B cell (primary cell): ENCODE measurements around the gene LHX5. TPM values are rescaled to one million over a fixed set of nuclear protein-coding genes. Genes with fewer than 3 reads are reported as not detected.

ENCODE experiments used
- ATAC-seq: fragments of 200-7000 bp; cut with Tn5 transposase; one replicate; pipeline ENCODE4 v1.10.0; 2021; ENCODE audit warnings: low read depth, mild to moderate bottlenecking, moderate number of reproducible peaks, moderate library complexity
- CTCF ChIA-PET: fragments of 350-600 bp; sonication (Branson Sonifier 250); formaldehyde crosslinking; loops from one replicate; lab custom pipeline; 2021; ENCODE audit warnings: antibody characterized with exemption, inconsistent platforms; lab: Charles Lee
- POLR2A ChIA-PET: fragments of 350-600 bp; sonication (Branson Sonifier 250); formaldehyde crosslinking; loops from one replicate; lab custom pipeline; 2021; ENCODE audit warnings: antibody characterized with exemption; lab: Charles Lee
- DNase-seq: peaks from one replicate; pipeline ENCODE4 v3.0.0; 2013
- H2AFZ ChIP-seq: 2 replicates; pipeline ENCODE4 v1.6.1; 2012; ENCODE audit warnings: mild to moderate bottlenecking, low read depth, low read length; ENCODE audit not compliant: insufficient read depth, poor library complexity, severe bottlenecking
- H3K27ac ChIP-seq, 2 donors: 1 replicate in 1 of 2; 2 replicates in 1 of 2; pipeline ENCODE4 v1.5.1; 2012 to 2013; ENCODE audit warnings: low read length in 2 of 2, mild to moderate bottlenecking in 2 of 2, moderate library complexity in 1 of 2
- H3K27me3 ChIP-seq, 4 experiments: fragments of 200-600 bp in 1 of 4; sonication (generic) in 1 of 4; replicated peaks in 1 of 4; 1 replicate in 2 of 4; 2 replicates in 2 of 4; pipeline versions ENCODE4 v1.6.1 to v1.7.0; 2013 to 2016; ENCODE audit warnings: low read length in 3 of 4, mild to moderate bottlenecking in 2 of 4, mixed read lengths in 1 of 4, moderate library complexity in 1 of 4; ENCODE audit not compliant: insufficient read depth in 4 of 4, control insufficient read depth in 3 of 4; ENCODE audit errors: control extremely low read depth in 1 of 4
- H3K36me3 ChIP-seq, 2 experiments: replicated peaks in 1 of 2; 1 replicate in 1 of 2; 2 replicates in 1 of 2; pipeline versions ENCODE4 v1.6.1 to v1.7.1; 2013; ENCODE audit warnings: low read length in 1 of 2; ENCODE audit not compliant: insufficient read depth in 2 of 2, control insufficient read depth in 1 of 2; ENCODE audit errors: control extremely low read depth in 1 of 2, extremely low read depth in 1 of 2
- H3K4me1 ChIP-seq, 2 donors: fragments of 200-600 bp in 1 of 2; sonication (generic) in 1 of 2; 1 replicate in 1 of 2; 2 replicates in 1 of 2; pipeline versions ENCODE4 v1.5.1 to v1.6.1; 2013 to 2017; ENCODE audit warnings: low read length in 2 of 2; ENCODE audit not compliant: control insufficient read depth in 2 of 2, insufficient read depth in 2 of 2
- H3K4me2 ChIP-seq: replicated peaks from 2 replicates; pipeline ENCODE3; 2012; ENCODE audit warnings: mild to moderate bottlenecking, low read depth, low read length; ENCODE audit not compliant: poor library complexity, severe bottlenecking
- H3K4me3 ChIP-seq, 5 experiments: fragments of 200-600 bp in 1 of 5; sonication (generic) in 1 of 5; 1 replicate in 3 of 5; 2 replicates in 2 of 5; pipeline versions ENCODE4 v1.5.1 to v1.7.0; 2011 to 2016; ENCODE audit warnings: low read length in 4 of 5, mild to moderate bottlenecking in 4 of 5, low read depth in 2 of 5, control low read depth in 1 of 5, moderate library complexity in 1 of 5; ENCODE audit not compliant: insufficient read depth in 1 of 5; ENCODE audit errors: control extremely low read depth in 1 of 5, extremely low read depth in 1 of 5
- H3K79me2 ChIP-seq: fragments of 200-600 bp; sonication (generic); one replicate; pipeline ENCODE4 v1.6.0; 2016; ENCODE audit warnings: low read length; ENCODE audit not compliant: control insufficient read depth, insufficient read depth
- H3K9ac ChIP-seq: fragments of 200-600 bp; sonication (generic); 2 replicates; pipeline ENCODE4 v1.6.1; 2017; ENCODE audit warnings: mild to moderate bottlenecking, low read length, moderate library complexity
- H3K9me3 ChIP-seq, 3 donors: one replicate each; pipeline versions ENCODE4 v1.6.1 to v1.7.1; 2013; ENCODE audit warnings: low read length in 2 of 3; ENCODE audit not compliant: control insufficient read depth in 2 of 3, insufficient read depth in 1 of 3; ENCODE audit errors: control extremely low read depth in 1 of 3
- H4K20me1 ChIP-seq: 2 replicates; pipeline ENCODE4 v1.6.0; 2012; ENCODE audit warnings: mild to moderate bottlenecking, low read length; ENCODE audit not compliant: insufficient read depth, control insufficient read depth, poor library complexity, severe bottlenecking
- H3K27ac Mint-ChIP-seq: one replicate; pipeline ENCODE4 v1.8.0; 2021; ENCODE audit warnings: mixed read lengths
- H3K27me3 Mint-ChIP-seq: one replicate; pipeline ENCODE4 v1.8.0; 2021; ENCODE audit warnings: mixed read lengths
- H3K4me1 Mint-ChIP-seq: one replicate; pipeline ENCODE4 v1.8.0; 2021; ENCODE audit warnings: mixed read lengths
- H3K4me3 Mint-ChIP-seq: one replicate; pipeline ENCODE4 v1.8.0; 2021; ENCODE audit warnings: mixed read lengths
- H3K9me3 Mint-ChIP-seq: one replicate; pipeline ENCODE4 v1.8.0; 2022; ENCODE audit warnings: mixed read lengths; ENCODE audit not compliant: insufficient read depth
- EZH2 ChIP-seq: IDR thresholded peaks from 2 replicates; pipeline ENCODE4 v1.6.1; 2012; ENCODE audit warnings: borderline replicate concordance, low read depth, mild to moderate bottlenecking, moderate library complexity, low read length; ENCODE audit not compliant: insufficient read depth, poor library complexity, severe bottlenecking
- WGBS: methylation state at CpG from one replicate; pipeline ENCODE4 v1.1.5; 2013; ENCODE audit warnings: missing lambda C conversion rate; ENCODE audit not compliant: insufficient coverage; 5-methylcytosine and 5-hydroxymethylcytosine counted together
- intact Hi-C: fragments of 100-400 bp; cut with micrococcal nuclease; formaldehyde crosslinking; loops from one replicate; pipeline ENCODE4 v1.10.0; 2022
- polyA plus RNA-seq: library from polyadenylated mRNA; depleted of rRNA; stranded (reverse); fragments of >200 nt; gene quantifications from 2 replicates; pipeline ENCODE4 v1.2.3, GENCODE V29; 2012
- total RNA-seq, 2 donors: library from RNA; stranded (reverse); fragments of 120-200 nt in 1 of 2; gene quantifications; 1 replicate in 1 of 2; 2 replicates in 1 of 2; pipeline versions ENCODE4 v1.2.3 to v1.2.4, GENCODE V29; 2013 to 2022
- TF ChIP-seq, protein P1 (sequence below): fragments of 200-600 bp; IDR thresholded peaks from one replicate; pipeline ENCODE4 v1.8.0; 2022; ENCODE audit warnings: antibody characterized with exemption, mild to moderate bottlenecking

LHX5 gene
- total and polyA plus RNA-seq, 2 donors (not counting 1 experiment from before 2014, with no cell fraction given), result not detected

DNA sequence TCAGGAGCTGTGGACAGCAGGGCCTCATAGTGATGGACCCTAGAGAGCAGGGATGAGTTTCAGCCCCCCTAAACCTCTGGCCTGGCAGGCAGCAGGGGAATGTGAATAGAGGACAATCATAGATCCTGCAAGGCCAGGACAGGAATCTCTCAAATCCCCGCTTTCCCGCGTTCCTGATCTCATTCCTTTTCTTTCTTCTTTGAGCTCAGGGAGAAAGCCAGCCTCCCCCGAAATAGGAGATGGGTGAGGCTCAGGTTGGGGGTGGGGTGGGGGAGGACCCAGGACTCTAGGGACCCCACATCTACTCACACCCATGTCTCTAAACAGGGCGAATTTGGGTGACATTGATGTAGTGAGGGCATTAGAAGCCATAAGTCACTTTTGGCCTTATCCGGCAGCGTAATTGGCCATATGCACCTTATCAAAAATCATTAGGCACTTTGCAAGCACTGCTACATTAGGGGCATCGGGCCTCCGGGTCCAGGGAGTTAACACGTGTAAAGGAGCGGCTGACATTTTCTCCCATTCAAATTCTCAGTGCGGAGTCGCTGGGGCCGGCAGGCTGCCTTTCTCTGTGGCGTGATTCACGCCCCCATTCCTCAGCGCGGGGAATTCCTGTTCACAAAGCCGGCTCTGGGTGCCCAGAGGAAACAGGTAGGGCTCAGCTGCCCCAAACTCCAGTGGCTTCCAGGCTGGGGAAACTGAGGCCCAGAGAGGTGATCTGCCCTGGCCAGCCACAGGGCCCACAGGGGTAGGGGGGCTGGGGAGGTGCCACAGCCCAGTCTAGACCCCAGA is 1.5 kb downstream of the LHX5 start:
- 9% methylated on average over 17 of the region's 19 CpGs for WGBS

More for the DNA sequence above, 1.5 kb downstream of the LHX5 start:
- Histone ChIP-seq H3K4me2 (no peak overlapping the region), H3K4me3 (no peak overlapping the region), H3K4me1 (peaks cover 31 to 54% of the 10 kb centered on the region in 2 donors), H2AFZ (no peak overlapping the region), H3K27me3 (peaks cover 0 to 98% (median 69%) of the 10 kb centered on the region in 4 experiments), H3K79me2 (no peaks in the 10 kb centered on the region), H3K9ac (no peak overlapping the region), H3K36me3 (no peaks in the 10 kb centered on the region), H3K27ac (no peak overlapping the region), H3K9me3 (peaks cover 0 to 39% (median 0%) of the 10 kb centered on the region in 3 donors), H4K20me1 (no peaks in the 10 kb centered on the region)
- Mint-ChIP-seq H3K4me1 (peaks cover 37% of the 10 kb centered on the region), H3K4me3 (no peak overlapping the region), H3K9me3 (no peaks in the 10 kb centered on the region), H3K27ac (no peak overlapping the region), H3K27me3 (peaks cover 65% of the 10 kb centered on the region)
- POLR2A ChIA-PET, result no interaction called here
- intact Hi-C loops, result no loop called here
- TF ChIP-seq, protein P1, sequence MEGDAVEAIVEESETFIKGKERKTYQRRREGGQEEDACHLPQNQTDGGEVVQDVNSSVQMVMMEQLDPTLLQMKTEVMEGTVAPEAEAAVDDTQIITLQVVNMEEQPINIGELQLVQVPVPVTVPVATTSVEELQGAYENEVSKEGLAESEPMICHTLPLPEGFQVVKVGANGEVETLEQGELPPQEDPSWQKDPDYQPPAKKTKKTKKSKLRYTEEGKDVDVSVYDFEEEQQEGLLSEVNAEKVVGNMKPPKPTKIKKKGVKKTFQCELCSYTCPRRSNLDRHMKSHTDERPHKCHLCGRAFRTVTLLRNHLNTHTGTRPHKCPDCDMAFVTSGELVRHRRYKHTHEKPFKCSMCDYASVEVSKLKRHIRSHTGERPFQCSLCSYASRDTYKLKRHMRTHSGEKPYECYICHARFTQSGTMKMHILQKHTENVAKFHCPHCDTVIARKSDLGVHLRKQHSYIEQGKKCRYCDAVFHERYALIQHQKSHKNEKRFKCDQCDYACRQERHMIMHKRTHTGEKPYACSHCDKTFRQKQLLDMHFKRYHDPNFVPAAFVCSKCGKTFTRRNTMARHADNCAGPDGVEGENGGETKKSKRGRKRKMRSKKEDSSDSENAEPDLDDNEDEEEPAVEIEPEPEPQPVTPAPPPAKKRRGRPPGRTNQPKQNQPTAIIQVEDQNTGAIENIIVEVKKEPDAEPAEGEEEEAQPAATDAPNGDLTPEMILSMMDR, result no peak
- no peak for TF ChIP-seq EZH2
- no peak for DNase-seq
- no peak for ATAC-seq
- CTCF ChIA-PET, result interaction anchor here (0.6 kb wide), 1 partner anchor 303 kb away, joined by 6 read pairs; no protein-coding TSS in a partner anchor
